ENCODE measurements around the gene RPA1.

RPA1 gene

GRCh38 chr17:1909985-1910384 is 80.2 kb downstream of the RPA1 start (continued):
- TF ChIP-seq KLF16 (tag by site-specific recombination; IDR thresholded peaks at IDR 0.05) (no peak), ZNF221 (tag by site-specific recombination; IDR thresholded peaks at IDR 0.05; ENCODE audit: borderline replicate concordance) (no peak)

- Histone ChIP-seq H3K4me3 (ENCODE audit: low read depth, low read length) (no peak overlapping the region), H3K9me3 (ENCODE audit: control insufficient read depth, insufficient read depth, low read depth, low read length) (no peaks in the 10 kb centered on the region), H3K27ac (ENCODE audit: extremely low read depth, low read depth, low read length) (no peak overlapping the region), H3K4me1 (ENCODE audit: control insufficient read depth, insufficient read depth, low read length) (no peaks in the 10 kb centered on the region), H3K36me3 (ENCODE audit: control insufficient read depth in 2 of 2, insufficient read depth in 1 of 2, low read length in 2 of 2) (no peaks in the 10 kb centered on the region)
- TF ChIP-seq ZNF610 (tag by site-specific recombination; IDR thresholded peaks at IDR 0.05; ENCODE audit: borderline replicate concordance) (no peak), ZNF16 (tag by site-specific recombination; IDR thresholded peaks at IDR 0.05; ENCODE audit: low read depth) (no peak), KLF9 (tag by site-specific recombination; IDR thresholded peaks at IDR 0.05; ENCODE audit: low read depth) (no peak), PRDM6 (tag by site-specific recombination; IDR thresholded peaks at IDR 0.05) (no peak), ZNF391 (tag by site-specific recombination; IDR thresholded peaks at IDR 0.05; ENCODE audit: borderline replicate concordance, low read depth) (no peak), KLF10 (tag by site-specific recombination; IDR thresholded peaks at IDR 0.05) (no peak), CTCF (tag by site-specific recombination; IDR thresholded peaks at IDR 0.05) (no peak), RBAK (tag by site-specific recombination; IDR thresholded peaks at IDR 0.05) (no peak), ZNF292 (tag by site-specific recombination; IDR thresholded peaks at IDR 0.05; ENCODE audit: borderline replicate concordance, low read depth) (no peak), SP2 (tag by site-specific recombination; IDR thresholded peaks at IDR 0.05) (no peak), ZNF561 (tag by site-specific recombination; IDR thresholded peaks at IDR 0.05; ENCODE audit: borderline replicate concordance) (no peak), ZSCAN5A (tag by site-specific recombination; IDR thresholded peaks at IDR 0.05) (no peak), ZNF140 (tag by site-specific recombination; IDR thresholded peaks at IDR 0.05) (no peak), ZNF555 (tag by site-specific recombination; conservative IDR thresholded peaks at IDR 0.05) (no peak), GLIS2 (tag by site-specific recombination; IDR thresholded peaks at IDR 0.05) (no peak), ZNF23 (tag by site-specific recombination; IDR thresholded peaks at IDR 0.05; ENCODE audit: borderline replicate concordance) (no peak), ZFP41 (tag by site-specific recombination; IDR thresholded peaks at IDR 0.05; ENCODE audit: borderline replicate concordance) (no peak), SETDB1 (IDR thresholded peaks at IDR 0.05; ENCODE audit: insufficient read length, low read length) (no peak), ZFHX2 (tag by site-specific recombination; conservative IDR thresholded peaks at IDR 0.05) (no peak)
- CTCF ChIA-PET: interaction anchor here (0.6 to 4.6 kb wide), 5 partner anchors 28 to 368 kb away, joined by 3 to 145 read pairs (median 5); partner anchors contain the start of genes DPH1 and RTN4RL1
- POLR2A ChIA-PET: interaction anchor here (1.1 kb wide), 1 partner anchor 67 kb away, joined by 3 read pairs; no protein-coding TSS in a partner anchor
Observed at GRCh38 chr17:1912146-1912545, 82.3 kb downstream of the RPA1 start.

All from HEK293 (cell line).